ENCODE measurements around the gene ITIH3.

The ITIH3 gene

GRCh38 chr3:52779011-52779836, 15.4 kb upstream of the ITIH3 start:
- no peak for DNase-seq

DNA sequence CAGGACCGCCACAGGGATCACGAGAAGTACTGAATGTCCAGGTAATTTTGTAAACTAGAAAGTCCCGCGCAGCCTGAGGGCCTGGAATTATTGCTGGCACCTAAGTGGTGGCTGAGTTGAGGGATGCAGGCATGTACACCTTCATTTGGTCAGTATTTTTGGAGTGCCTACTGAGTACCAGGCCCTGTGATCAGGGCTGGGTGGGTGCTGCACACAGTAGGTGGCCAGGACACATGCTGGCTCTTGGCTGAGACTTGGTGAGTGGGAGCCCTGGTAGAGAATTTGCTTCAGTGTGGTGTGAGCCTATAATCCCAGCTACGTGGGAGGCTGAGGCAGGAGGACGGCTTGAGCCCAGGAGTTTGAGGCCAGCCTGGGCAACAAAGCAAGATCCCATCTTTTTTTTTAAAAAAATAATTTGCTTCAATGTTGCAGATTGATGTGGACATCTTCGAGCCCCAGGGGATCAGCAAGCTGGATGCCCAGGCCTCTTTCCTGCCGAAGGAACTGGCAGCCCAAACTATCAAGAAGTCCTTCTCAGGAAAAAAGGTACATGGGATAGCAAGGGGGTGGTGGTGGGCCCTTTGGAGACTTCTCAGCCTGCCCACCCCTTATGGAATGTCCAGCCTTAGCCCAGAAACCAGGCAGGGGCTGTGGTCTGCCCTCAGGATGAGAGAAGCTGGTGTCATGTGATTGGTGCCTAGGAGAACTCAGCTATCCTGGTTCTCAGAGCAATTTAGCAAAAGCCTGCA, 14.6 kb upstream of the ITIH3 start:
- no peak for DNase-seq

DNA sequence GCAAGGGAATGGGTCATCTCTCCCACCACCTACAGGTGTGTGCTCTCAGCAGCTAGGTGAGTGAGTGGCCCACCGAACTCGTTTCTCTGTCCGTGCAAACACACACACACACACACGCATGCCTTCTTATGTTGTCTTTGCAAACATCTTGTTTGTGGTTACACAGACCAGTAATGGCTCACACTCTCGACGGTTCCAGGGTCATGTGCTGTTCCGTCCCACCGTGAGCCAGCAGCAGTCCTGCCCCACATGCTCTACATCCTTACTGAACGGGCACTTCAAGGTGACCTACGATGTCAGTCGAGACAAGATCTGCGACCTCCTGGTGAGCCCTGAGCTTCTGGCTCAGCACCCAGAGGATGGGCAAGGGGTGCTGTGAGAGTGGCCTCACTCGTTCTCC, 12.9 kb upstream of the ITIH3 start:
- DNase-seq = no peak

DNA sequence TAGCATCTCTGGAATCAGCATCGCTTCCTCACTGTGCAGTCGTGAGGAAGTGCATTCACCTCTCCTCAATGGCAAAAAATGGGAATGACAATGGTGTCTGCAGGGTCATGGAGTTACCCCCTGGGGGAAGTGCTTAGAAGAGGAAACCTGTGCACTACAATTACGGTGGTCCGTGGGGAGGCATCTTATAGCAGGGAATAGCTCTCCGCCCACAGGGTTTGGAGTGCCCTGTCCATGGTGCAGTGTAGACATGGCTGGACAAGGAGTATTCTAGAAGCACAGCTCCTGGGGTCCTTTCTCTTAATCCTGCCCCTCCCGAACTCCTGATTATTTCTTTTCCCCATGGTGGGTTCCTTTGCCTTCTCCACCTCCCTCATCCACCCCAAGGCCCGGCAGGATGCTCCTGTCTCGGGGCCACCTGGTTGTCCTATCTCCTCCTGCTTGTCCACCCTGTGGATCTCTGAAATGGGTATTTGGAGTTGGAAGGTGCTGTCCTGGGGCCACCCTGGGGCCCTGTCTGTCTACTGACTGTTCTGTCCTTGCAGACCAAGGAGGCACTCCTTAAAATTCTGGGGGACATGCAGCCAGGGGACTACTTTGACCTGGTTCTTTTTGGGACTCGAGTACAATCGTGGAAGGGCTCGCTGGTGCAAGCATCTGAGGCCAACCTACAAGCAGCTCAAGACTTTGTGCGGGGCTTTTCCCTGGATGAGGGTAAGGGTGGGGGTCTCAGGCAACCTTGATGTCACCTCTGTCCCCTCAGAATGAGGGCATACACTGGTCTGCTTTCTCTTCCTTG, 12.0 kb upstream of the ITIH3 start:
- no peak for DNase-seq

- DNase-seq = no peak
Measured at GRCh38 chr3:52783211-52783555, 11.4 kb upstream of the ITIH3 start.

DNA sequence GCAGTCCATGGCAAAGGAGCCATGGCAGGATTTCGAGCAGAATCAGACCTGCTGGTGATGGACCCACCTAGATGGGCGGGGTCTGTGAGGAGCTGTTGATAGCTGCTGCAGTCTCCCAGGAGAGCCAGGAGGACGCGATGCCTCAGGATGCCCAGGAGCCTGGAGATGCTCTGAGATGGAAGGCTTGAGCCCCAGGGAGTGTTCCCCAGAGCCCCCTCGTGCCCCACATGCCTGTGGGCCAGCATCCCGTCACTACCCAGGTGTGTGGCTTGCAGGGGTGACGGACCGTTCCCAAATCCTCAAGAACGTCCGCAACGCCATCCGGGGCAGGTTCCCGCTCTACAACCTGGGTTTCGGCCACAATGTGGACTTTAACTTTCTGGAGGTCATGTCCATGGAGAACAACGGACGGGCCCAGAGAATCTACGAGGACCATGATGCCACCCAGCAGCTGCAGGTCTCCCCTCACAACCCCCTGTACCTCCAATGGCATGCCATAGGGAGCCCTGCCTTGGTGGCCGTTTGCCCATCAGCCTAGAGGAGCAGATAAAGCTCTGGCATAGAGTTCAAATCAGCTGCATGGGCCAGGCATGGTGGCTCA, 10.5 kb upstream of the ITIH3 start:
- DNase-seq = no peak

GRCh38 chr3:52784931-52785590, 9.5 kb upstream of the ITIH3 start:
- no peak for DNase-seq

DNA sequence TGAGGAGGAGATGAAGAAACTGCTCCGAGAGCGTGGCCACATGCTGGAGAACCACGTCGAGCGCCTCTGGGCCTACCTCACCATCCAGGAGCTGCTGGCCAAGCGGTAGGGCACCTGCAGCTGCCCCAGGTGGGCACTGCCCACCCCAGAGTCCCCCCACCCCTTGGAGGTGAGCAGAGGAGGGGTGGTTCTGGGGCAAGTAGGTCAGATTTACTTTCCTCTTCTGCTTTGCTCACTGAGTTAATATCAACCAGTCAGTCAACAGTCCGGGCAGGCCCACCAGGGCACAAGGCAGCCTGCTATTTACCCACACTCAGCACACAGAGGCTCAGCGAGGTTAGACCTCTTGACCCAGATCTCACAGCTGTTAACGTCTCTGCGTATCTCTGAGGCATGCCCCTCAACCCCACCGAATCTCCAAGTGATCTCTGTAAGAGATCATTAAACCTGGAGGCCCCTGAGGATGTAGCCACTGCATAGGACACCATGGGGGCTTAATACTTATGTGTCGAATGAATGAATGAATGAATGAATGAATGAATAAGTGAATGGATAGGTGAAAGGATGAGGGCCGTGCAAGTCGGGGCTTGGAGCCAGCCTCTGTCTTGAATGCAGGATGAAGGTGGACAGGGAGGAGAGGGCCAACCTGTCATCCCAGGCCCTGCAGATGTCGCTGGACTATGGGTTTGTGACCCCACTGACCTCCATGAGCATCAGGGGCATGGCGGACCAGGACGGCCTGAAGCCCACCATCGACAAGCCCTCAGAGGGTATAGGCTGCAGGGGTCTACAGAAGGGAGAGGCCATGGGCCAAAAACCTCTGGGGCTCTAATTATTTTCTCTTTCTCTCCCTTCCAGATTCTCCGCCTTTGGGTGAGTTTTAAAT, 8.0 kb upstream of the ITIH3 start:
- DNase-seq = no peak

- DNase-seq = no peak
Measured at GRCh38 chr3:52787246-52787645, 7.3 kb upstream of the ITIH3 start.

DNA sequence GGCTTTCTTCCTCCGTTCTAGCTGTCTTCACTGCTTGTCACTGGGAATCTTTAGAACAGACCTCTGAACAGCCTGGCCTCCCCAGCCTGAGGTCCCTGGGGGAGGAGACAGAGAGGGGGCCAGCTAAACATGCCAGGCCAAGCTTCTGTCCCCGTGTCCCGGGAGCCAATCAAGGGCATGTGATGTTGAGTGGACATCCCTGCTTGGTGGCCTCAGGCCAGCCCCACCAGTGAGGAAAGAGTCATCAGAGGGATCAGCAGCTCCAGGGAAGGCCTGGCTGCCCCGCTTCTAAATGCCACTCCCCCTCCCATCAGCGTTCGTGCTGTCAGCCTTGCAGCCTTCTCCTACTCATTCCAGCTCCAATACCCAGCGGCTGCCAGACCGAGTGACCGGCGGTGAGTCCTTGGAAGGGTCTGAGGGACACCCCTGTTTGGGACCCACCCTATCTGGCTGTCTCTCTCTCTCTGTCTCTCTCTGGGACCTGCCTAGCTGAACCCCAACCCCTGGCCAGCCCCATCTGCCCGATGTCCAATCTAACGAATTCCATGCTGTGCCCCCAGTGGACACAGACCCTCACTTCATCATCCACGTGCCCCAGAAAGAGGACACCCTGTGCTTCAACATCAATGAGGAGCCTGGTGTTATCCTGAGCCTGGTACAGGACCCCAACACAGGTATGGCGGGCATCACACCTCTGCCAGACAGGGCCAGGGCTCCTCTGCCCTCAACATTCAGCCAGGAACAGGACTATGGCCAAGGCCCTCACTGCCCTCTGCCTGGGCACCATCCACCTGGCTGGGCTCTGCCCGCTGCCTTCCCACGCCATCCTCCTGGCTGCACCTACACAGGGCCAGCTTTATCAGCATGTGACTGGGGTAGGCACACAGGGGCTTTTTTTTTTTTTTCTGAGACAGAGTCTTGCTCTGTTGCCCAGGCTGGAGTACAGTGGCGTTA, 6.6 kb upstream of the ITIH3 start:
- no peak for DNase-seq

DNA sequence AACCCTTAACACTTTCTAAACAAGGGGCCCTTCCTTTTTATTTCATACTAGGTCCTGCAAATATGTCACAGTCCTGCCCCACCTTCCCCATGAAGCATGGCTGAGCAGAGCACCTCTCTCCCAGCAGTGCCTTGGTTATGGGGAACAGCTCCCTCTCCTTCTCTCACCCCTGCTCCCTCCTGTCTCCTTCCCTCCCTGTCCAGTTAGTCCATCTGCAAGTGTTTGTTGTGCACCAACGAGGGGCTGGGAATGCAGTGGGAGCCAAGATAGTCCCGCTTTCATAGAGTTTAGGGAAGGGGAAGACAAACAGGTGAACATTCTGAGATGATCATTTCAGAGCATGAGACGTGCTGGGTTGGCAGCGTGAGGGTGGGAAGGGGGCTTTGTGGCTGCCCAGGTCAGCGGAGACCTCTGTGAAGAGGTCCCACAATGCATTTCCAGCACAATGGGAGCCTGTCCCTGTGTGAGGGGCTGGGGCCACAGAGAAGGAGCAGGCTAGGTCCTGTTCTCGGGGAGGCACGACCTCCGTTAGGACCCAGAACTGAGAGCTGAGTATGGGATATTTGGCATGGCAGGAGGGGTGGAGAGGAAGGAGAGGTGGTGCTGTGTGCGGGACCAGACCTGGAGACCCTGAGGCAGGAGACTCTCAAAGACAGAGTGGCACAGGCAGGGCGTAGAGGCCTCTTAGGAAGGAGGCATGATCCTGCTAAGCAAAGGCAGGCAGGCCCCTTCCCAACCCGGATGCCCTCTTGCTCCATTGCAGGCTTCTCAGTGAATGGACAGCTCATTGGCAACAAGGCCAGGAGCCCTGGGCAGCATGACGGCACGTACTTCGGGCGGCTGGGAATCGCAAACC, 5.5 kb upstream of the ITIH3 start:
- DNase-seq = no peak

GRCh38 chr3:52789746-52790040, 4.9 kb upstream of the ITIH3 start:
- DNase-seq = no peak

DNA sequence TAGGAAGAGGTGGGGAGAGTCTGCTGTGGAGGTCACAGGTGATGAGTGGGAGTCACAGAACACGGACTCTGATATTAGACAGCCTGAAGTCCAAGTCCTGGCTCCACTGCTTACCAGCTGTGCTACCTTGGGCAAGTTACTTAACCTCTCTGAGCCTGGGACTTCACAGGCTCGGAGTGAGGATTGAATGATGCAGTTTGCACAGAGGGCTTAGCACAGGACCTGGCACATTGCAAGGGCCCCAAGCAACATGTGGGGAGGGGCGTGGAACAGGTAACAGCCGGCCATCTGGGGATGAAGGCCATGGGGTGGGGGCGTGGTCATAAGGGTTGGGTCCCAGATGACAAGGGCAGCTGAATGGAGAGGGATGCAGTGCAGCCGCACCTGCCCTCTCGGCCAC, 4.3 kb upstream of the ITIH3 start:
- DNase-seq = no peak

DNA sequence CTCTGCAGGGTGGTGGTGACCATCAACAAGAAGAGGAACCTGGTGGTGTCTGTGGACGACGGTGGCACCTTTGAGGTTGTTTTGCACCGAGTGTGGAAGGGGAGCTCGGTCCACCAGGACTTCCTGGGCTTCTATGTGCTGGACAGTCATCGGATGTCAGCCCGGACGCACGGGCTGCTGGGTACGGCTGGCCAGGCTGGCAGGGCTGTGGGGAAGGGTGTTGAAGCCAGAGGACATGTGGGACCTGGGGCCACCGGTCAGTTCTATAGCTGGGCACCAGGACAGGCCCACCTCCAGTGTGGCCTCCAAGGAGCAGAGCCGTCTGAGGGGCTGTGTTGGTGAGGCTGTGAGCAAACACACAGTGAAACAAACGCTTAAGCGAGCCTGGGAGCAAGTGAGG, 3.9 kb upstream of the ITIH3 start:
- no peak for DNase-seq

DNA sequence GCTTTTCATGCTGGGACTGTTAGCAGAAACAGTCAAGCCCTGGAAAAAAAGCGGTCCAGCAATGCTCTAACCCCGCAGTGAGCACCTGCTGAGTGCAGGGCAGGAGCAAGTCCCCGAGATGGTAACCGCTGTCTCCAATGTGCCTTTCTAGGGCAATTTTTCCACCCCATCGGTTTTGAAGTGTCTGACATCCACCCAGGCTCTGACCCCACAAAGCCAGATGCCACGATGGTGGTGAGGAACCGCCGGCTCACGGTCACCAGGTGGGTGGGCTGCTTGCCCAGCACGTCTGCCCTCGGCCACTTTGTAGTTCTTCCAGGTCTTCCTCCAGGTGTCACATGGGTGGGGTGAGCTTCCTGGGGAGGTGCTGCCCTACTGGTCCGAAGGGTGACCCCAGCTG, 3.2 kb upstream of the ITIH3 start:
- DNase-seq = no peak

- no peak for DNase-seq
Measured at GRCh38 chr3:52791928-52792327, 2.7 kb upstream of the ITIH3 start.

- DNase-seq = no peak
Measured at GRCh38 chr3:52792413-52792812, 2.2 kb upstream of the ITIH3 start.

- no peak for DNase-seq
Measured at GRCh38 chr3:52792961-52793695, 1.5 kb upstream of the ITIH3 start.

Measured in NCI-H1092 (cell line).